Ishikawa (cell line): Measurements from ENCODE around the gene HSPBP1.

Experiments used
- CEBPB ChIP-seq: IDR thresholded peaks from 2 replicates; pipeline ENCODE4 v1.6.1; 2012
- CREB1 ChIP-seq: IDR thresholded peaks from 2 replicates; pipeline ENCODE4 v1.6.1; 2012; ENCODE audit warnings: low read depth
- EGR1 ChIP-seq: IDR thresholded peaks from 2 replicates; pipeline ENCODE4 v1.6.1; 2012
- EP300 ChIP-seq: IDR thresholded peaks from 2 replicates; pipeline ENCODE4 v1.6.1; 2012; ENCODE audit warnings: borderline replicate concordance
- FOXM1 ChIP-seq: IDR thresholded peaks from 2 replicates; pipeline ENCODE4 v1.6.1; 2012; ENCODE audit warnings: low read depth, borderline replicate concordance
- MAX ChIP-seq: IDR thresholded peaks from 2 replicates; pipeline ENCODE4 v1.6.1; 2012
- NFIC ChIP-seq: IDR thresholded peaks from 2 replicates; pipeline ENCODE4 v1.6.1; 2012
- RAD21 ChIP-seq: IDR thresholded peaks from 2 replicates; pipeline ENCODE4 v1.6.1; 2012; ENCODE audit warnings: low read depth
- TAF1 ChIP-seq: IDR thresholded peaks from 2 replicates; pipeline ENCODE4 v1.6.1; 2012; ENCODE audit warnings: low read depth, mild to moderate bottlenecking
- TCF12 ChIP-seq: IDR thresholded peaks from 2 replicates; pipeline ENCODE4 v1.6.1; 2012; ENCODE audit warnings: low read depth
- TEAD4 ChIP-seq: IDR thresholded peaks from 2 replicates; pipeline ENCODE4 v1.6.1; 2012
- USF1 ChIP-seq: IDR thresholded peaks from 2 replicates; pipeline ENCODE4 v1.6.1; 2012
- YY1 ChIP-seq: IDR thresholded peaks from 2 replicates; pipeline ENCODE4 v1.6.1; 2012; ENCODE audit warnings: low read depth
- ZBTB7A ChIP-seq: IDR thresholded peaks from 2 replicates; pipeline ENCODE4 v1.6.1; 2012; ENCODE audit warnings: low read depth
- TF ChIP-seq, protein P1 (sequence below): IDR thresholded peaks from 2 replicates; pipeline ENCODE4 v1.6.1; 2012; ENCODE audit warnings: low read depth, mild to moderate bottlenecking

HSPBP1 gene

GRCh38 chr19:55316646-55317045 lies 36.7 kb upstream of the HSPBP1 start:
- TF ChIP-seq EGR1 (no peak), RAD21 (no peak), ZBTB7A (no peak), TCF12 (no peak), USF1 (no peak), CEBPB (no peak), EP300 (no peak)
- TF ChIP-seq, protein P1, sequence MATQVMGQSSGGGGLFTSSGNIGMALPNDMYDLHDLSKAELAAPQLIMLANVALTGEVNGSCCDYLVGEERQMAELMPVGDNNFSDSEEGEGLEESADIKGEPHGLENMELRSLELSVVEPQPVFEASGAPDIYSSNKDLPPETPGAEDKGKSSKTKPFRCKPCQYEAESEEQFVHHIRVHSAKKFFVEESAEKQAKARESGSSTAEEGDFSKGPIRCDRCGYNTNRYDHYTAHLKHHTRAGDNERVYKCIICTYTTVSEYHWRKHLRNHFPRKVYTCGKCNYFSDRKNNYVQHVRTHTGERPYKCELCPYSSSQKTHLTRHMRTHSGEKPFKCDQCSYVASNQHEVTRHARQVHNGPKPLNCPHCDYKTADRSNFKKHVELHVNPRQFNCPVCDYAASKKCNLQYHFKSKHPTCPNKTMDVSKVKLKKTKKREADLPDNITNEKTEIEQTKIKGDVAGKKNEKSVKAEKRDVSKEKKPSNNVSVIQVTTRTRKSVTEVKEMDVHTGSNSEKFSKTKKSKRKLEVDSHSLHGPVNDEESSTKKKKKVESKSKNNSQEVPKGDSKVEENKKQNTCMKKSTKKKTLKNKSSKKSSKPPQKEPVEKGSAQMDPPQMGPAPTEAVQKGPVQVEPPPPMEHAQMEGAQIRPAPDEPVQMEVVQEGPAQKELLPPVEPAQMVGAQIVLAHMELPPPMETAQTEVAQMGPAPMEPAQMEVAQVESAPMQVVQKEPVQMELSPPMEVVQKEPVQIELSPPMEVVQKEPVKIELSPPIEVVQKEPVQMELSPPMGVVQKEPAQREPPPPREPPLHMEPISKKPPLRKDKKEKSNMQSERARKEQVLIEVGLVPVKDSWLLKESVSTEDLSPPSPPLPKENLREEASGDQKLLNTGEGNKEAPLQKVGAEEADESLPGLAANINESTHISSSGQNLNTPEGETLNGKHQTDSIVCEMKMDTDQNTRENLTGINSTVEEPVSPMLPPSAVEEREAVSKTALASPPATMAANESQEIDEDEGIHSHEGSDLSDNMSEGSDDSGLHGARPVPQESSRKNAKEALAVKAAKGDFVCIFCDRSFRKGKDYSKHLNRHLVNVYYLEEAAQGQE = no peak

- TF ChIP-seq USF1 = no peak
- TF ChIP-seq TEAD4 = no peak
- no peak for TF ChIP-seq EGR1
- TF ChIP-seq YY1 = no peak
- TF ChIP-seq, protein P1 = no peak
- TF ChIP-seq TCF12 = no peak
- TF ChIP-seq RAD21 = no peak
Measured at GRCh38 chr19:55315956-55316525, 36.1 kb upstream of the HSPBP1 start.

DNA sequence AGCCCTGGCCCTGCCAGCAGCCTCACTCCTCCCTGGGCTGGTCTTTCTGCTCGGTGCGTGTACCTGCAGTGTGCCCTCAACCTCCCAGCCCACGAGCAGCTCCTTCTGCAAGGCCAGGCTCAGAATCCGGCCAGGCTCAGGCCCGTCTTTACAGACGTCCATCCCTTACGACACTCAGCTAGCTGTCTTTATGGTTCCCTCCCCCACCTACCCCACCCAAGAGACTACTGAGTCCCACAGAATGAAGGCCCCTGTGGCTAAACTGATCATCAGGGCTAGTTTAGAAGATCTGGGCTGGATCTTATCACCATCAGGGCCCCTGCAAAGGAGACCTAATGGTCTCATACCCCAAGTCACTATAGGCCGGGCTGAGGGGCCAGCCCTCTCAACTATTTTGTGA lies 34.5 kb upstream of the HSPBP1 start:
- no peak for TF ChIP-seq TAF1
- TF ChIP-seq EP300 = no peak
- no peak for TF ChIP-seq FOXM1
- TF ChIP-seq TCF12 = no peak

- TF ChIP-seq CREB1 = no peak
- no peak for TF ChIP-seq EP300
- TF ChIP-seq ZBTB7A = no peak
- TF ChIP-seq TAF1 = no peak
- TF ChIP-seq YY1 = no peak
- no peak for TF ChIP-seq RAD21
- no peak for TF ChIP-seq EGR1
- no peak for TF ChIP-seq FOXM1
- TF ChIP-seq NFIC = no peak
- no peak for TF ChIP-seq MAX
- no peak for TF ChIP-seq USF1
- TF ChIP-seq, protein P1 = no peak
- TF ChIP-seq CEBPB = no peak
- no peak for TF ChIP-seq TEAD4
- TF ChIP-seq TCF12 = no peak
Measured at GRCh38 chr19:55312621-55313512, 33.0 kb upstream of the HSPBP1 start.
